IPS-11a (cell line): ENCODE measurements around the gene PMS1.
"Not testable (repeated sequence)": the region's sequence is repeated elsewhere in the genome, so short reads cannot be mapped to it uniquely, and the experiment has no call there.

ENCODE experiments used
- H3K4me3 ChIP-seq: one replicate; pipeline ENCODE4 v1.5.1; 2013; ENCODE audit warnings: low read depth, low read length, control low read depth

The PMS1 gene

DNA sequence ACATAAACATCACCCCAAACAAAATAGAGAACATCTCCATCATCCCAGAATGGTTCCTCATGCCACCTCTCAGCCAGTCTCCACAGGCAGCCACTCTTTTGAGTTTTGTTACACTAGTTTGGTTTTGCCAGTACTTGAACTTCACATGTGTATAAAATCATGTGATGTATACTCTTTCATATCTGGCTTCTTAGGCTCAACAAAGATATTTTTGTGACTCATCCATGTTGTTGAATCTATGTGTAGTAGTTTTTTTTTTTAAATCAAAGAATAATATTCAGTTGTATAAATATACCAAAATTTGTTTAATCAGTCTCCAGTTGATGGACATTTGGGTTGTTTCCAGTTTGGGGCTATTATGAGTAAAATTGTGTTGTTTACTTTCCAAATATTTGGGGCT is 75.9 kb downstream of the PMS1 start:
- H3K4me3 ChIP-seq = no peak overlapping the region

DNA sequence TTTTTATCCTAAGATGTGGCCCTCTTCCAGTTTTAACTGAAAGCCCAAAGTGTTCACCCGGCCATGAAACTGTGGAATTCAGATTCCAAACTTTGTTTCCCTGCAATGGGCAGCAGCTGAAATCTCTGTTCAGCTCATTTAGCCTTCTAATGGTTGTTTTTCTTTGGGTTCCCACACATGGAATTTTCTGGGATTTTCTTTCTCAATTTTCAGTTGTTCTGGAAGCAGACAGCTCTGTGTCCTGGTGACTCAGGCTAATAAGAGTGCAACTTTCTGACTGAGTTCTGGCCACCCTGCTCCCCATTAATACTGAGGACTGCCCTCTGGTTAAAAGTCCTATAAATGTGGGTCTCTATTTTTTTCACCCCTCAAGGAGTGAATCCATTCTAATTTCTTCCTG is 78.5 kb downstream of the PMS1 start:
- no peak overlapping the region for H3K4me3 ChIP-seq

DNA sequence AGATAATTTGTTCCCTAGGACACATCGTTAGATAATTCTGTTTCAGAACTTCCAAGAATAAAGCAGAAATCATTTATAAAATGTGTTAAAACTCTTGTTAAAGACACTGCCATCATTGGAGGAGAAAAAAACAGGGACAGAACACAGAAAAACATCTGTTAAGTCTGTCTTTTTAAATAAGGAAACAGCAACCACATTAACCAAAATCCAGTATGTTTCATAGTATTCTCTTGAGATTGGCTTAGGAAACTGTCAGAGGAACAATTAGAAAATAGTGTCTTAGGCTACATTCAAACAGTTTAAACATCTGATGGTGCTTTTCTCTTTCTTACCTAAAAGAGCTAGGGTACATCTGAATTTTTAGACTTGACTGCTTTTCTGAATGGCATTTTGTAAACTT is 81.6 kb downstream of the PMS1 start:
- H3K4me3 ChIP-seq = no peak overlapping the region

DNA sequence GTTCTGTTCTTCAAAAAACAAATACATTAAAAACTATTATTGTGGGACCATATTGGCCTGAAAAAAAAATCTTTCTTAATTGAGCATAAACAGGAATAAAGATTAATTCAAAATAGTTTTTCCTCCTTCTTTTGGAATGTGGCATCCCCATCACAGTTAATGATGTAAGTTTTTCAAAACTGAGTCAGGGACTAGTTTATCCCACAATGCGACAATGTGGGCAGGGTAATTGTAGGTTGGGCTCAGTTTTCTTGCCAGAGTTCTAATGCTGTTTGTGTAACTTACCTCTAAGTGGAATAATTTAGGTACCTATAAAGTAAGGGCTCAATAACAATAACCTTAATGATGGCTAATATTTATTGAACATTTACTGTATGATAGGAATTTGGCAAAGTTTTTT is 82.0 kb downstream of the PMS1 start:
- no peak overlapping the region for H3K4me3 ChIP-seq

DNA sequence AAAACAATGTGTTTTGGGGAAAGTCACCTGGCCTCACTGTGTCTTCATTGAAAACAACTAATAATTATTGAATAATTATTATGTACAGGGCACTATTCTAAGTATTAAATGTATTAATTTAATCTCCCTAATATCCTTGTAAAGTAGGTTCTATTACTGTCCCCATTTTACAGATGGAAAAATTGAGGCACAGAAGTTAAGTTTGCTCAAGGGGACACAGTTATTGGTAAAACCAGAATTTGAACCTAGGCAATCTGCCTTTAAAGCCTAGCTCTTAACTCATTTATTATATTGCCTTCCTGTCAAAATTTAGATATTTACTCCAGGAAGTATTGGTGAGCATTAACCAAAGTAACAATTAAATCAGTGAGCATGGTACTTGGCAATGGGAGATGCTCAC is 84.6 kb downstream of the PMS1 start:
- H3K4me3 ChIP-seq = no peak overlapping the region

DNA sequence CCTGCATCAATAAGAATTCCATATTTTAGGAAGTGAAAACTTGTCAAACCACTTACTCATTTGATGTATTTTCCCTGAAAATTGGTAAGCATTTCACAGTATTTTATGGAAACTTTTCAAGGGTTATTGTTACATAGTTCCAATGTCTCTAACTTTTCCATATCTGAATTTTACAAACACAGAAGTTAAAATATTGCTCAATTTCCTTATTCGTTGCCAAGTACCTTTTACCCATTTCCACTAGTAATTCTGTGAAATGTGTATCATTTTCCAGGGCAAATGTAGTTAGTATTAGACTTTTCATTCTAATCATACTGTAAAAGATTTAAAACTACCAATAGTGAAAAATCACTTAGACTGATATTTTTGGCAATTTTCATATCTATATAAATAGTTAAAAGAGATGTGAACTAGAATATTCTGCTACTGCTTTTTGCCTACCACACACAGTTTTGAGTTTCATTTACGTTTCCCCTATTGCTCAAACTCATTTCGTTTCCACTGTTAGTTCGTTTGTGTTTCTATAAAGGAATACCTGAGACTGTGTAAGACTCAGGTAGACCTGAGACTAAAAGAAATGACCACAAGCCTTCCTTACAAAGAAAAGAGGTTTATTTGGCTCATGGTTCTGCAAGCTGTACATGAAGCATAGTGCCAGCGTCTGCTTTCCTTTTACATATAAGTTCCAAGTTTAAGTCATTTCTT is 86.3 kb downstream of the PMS1 start:
- no peak overlapping the region for H3K4me3 ChIP-seq

DNA sequence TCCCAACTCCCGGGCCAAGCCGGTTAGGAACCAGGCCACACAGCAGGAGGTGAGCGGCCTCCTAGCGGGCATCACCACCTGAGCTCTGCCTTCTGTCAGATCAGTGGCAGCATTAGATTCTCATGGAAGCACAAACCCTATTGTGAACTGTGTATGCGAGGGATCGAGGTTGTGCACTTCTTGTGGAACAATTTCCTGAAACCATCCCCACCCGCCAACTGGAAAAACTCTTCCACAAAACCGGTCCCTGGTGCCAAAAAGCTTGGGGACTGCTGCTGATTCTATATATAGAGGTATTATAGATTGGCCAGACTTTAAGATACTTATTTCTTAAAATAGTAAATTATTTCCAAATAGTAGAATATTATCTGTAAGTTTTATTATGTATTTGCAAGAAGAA is 89.4 kb downstream of the PMS1 start:
- H3K4me3 ChIP-seq = no peak overlapping the region

DNA sequence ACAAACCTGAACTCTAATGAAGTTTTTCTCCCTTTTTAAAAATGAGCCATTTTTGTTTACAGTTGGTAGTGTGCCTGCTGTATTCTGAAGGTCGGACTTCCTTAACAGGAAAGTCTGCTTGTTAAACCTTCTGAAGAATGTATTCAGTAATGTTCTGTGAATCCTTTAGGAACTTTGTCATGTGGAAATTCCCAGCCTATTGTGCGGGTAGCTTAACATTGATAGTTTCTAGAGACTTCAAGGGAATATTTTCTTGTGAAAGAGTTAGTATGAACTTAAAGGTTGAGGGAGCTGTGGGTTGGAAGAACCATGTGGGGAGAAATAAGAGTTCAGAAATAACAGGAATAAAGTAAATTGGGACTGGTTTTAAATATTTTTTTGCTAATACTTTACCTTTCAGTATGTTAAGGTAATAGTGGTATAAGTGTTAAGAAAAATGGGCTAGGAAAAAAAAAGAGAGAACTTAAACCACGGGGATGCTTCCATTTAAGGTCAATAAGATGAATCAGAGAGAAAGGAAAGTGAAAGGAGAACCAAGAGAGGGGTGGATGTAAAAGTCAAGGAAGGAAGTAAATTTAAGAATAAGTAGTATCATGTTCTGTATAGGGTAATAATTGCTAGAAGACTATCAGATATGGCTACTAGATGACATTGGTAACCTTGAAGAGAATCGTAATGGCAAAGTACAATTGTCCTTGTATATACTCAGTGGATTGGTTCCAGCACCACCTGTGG is 90.5 kb downstream of the PMS1 start:
- no peak overlapping the region for H3K4me3 ChIP-seq

DNA sequence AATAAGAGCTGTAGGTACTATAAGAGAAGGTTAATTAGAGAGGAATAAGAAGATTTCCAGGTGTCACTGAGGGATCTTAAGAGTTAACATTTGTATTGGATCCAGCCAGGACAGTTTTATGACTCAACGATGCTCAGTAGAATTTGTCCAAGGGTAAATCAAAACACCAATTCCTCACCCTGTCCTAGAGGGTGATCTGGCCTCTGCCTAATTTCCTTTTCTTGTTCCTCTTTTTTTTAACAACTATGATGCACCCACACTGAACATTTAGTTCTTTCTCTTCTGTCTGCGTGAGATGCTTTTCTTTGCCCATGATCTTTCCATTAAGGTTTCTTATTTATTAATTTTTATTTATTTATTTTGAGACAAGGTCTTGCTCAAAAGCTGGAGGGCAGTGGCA is 92.0 kb downstream of the PMS1 start:
- H3K4me3 ChIP-seq = no peak overlapping the region

DNA sequence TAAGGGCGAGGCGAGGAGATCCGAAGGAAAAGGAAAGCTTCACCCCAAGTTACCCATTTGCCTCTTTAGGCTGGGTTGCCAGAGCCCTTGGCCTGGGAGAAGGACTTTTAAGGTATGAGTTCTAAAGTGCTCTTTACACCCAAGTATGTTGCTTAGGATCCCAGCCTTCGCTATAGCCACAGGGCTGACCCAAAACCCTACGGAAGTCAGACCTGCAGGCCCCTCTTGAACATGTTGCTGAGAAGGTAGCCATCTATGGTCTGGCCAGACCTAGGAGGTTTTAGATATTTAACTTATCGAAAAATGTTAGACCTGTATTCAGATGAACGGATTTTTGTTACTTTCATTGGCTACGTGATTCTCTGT is 95.4 kb downstream of the PMS1 start:
- no peak overlapping the region for H3K4me3 ChIP-seq

DNA sequence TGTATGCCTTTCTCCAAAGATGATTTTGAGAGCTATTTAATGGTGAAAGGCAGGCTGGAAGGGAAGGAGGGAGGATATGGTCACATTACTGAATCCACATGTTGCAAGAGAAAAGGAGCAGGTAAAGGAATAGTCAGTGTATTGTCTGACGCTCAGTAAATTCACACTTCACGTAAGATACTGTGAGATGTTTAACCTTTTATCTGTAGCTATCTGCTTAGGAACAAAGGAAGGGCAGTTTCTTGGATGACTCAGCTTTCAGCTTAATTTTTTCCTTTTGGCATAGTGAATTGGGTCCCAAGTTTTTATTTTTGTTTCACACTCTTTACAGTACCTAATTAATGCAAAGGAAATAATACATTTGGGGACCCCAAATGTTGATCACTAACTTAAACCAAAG is 96.2 kb downstream of the PMS1 start:
- no peak overlapping the region for H3K4me3 ChIP-seq

DNA sequence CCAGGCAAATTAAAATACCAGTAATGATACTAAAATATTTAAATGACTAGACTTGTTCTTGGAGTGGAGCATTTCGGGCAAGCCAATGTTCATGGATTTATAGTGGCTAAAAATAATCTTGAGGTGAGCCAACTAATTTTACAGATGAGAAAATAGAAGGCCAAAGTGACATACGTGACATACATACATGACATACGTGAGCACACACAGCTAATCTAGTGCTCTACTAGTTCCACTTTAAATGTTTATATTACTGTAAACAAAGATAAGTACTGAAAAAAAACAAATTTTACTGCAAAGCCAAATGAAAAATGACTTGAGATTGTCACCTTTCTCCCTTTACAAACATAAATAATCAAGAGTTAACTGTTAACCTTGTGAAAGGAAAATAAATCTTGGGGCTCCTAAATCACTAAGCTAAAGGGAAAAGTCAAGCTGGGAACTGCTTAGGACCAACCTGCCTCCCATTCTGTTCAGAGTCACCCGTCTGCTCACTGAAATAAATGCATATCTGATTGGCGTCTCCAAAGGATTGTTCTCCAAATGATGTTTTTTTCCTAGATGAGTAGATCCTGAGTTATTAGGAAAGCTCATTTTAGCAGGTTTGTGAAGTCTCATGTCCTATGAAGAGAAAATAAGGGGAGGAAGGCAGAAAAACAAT is 96.7 kb downstream of the PMS1 start:
- no peak overlapping the region for H3K4me3 ChIP-seq

DNA sequence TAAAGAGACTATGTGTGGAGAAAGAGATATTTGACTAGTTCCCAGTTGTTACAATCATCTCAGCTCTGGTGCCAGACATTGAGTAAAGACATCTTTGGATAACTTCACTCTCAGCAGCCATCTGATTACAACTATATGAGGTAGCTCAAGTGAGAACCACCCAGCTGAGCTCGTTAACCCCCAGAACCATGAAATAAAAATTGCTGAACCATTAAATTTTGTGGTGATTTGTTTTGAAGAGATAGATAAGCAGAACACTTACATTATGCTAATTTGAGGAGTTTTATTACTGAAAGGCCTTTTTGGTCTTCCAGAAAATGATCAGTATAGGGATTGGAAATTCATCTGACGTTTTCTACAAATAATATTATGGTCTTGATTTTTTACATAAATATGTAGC is 101.1 kb downstream of the PMS1 start:
- H3K4me3 ChIP-seq = no peak overlapping the region

DNA sequence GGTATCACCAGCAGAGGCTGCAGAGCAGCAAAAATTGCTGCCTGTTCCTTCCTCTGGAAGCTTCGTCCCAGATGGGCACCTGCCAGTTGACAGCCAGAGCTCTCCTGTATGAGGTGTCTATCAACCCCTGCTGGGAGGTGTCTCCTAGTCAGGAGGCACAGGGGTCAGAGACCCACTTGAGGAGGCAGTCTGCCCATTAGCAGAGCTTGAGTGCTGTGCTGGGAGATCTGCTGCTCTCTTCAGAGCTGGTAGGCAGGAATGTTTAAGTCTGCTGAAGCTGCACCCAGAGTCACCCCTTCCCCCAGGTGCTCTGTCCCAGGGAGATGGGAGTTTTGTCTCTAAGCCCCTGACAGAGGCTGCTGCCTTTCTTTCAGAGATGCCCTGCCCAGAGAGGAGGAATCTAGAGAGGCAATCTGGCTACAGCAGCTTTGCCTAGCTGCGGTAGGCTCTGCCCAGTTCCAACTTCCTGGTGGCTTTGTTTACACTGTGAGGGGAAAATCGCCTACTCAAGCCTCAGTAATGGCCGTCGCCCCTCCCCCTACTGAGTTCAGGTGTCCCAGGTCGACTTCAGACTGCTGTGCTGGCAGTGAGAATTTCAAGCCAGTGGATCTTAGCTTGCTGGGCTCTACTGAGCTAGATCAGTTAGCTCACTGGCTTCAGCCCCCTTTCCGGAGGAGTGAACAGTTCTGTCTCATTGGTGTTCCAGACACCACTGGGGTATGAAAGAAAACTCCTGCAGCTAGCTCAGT is 108.5 kb downstream of the PMS1 start:
- H3K4me3 ChIP-seq = not testable (repeated sequence)

DNA sequence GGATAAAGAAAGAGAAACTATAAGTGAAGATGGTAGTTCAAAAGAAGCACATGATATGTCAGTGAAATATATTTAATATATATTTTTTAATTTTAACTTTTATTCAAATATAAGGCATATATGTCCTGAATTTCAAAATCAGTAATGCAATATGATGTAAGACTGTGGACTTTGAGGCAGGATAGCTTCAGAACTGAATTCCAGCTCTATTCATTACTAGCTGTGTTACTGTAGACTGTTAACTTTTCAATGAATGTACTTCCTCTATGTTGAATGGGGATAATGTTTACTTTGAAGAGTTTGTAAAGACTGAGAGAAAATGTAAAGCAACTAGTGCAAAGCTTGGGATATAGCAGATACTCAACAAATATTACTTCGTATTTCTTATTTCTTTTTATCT is 112.6 kb downstream of the PMS1 start:
- no peak overlapping the region for H3K4me3 ChIP-seq

DNA sequence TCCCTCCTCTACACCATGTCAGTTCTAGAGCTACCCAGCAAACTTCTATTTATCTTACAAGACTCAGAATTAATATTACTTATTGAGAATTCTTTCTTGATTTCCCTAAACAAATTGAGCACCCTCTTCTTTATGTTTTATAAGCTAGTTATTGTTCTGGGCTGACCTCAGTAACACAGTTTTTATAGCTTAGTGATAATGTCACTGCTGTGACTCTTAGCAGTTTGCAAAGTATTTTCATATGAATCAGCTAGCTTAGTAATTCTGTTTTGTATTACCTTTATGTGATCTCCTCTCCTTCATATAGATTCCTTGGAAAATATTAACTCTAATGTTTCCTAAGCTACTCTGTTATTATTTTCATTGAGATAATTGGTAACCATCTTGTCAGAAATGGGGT is 114.9 kb downstream of the PMS1 start:
- no peak overlapping the region for H3K4me3 ChIP-seq

DNA sequence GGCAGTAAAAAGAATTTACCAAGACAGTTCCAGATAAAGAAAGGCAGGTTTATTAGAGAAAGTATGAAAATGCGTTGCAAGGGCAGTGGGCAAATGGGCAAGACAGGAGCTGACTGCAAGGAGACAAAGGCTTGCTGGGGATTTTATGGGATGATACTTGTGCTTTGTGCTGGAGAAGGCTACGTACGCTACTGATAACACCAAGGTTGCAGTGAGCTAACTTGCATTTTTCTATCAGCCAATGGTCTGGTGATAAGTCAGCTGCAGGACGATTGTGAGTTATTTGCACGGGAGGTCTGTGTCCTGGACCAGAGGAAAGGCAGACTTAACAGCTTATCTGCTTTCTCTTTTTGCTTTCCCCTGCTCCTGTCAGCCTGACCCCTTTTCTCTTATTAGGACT is 116.5 kb downstream of the PMS1 start:
- H3K4me3 ChIP-seq = no peak overlapping the region

DNA sequence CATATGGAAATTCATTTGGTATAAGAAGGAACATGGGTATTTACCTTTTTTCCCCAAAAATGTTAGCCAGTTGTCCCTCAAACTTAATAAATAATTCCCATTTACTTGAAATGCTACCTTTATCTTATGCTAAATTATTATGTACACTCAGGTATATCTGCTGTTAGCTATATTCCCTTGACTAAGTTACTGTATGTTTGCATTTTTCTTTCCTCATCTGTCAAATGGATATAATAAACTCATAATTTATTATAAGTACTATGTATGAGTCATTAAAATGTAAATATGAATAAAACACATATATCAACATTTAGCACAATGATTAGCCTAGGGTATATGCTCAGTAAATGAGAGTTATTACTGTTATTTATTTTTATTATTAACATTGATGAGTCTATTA is 117.4 kb downstream of the PMS1 start:
- no peak overlapping the region for H3K4me3 ChIP-seq

DNA sequence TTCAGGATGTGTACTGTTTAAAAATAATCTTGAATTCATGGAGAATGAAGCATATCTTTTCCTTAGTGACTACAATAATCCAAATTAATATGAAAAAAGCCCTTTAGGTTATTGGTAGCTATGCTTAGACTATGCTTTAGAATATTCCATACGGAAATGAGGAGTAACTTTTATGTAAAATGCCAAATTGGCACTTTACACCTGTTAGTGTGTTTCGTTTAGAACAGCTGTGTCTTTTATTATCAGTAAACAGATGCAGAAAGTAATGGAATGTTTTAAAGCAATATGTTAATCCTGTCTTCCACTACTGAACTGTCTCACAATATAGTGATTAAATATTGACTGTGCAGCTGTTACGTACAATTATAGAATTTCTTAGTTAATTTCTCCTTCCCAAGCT is 129.6 kb downstream of the PMS1 start:
- no peak overlapping the region for H3K4me3 ChIP-seq

DNA sequence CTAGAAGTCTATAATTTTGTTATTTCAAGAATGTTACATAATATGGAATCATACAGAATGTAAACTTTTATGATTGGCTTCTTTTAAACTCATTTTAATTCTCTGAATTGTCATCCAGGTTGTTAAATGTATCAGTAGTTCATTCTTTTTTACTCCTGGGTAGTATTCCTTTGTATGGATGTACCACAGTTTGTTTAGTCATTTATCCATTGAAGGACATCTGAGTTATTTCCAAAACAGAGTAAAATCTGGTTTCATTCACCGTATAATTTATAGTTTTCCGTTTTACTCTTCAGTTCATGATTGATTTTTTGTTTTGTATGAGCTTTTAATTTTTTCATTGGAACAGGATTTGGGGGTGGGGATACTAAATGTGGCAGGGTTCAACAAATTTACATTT is 132.4 kb downstream of the PMS1 start:
- H3K4me3 ChIP-seq = no peak overlapping the region
